H9 (cell line): ENCODE results near the gene JAG2. TPM values are rescaled to one million over a fixed set of nuclear protein-coding genes. Genes with fewer than 3 reads are reported as not detected.

Experiments used
- DNase-seq: peaks from one replicate; pipeline ENCODE4 v3.0.0-alpha.2; 2017
- H2AFZ ChIP-seq: one replicate; pipeline ENCODE4 v1.6.1; 2013; ENCODE audit warnings: mild to moderate bottlenecking, low read length, control low read depth, moderate library complexity
- H2AK5ac ChIP-seq: 2 replicates; pipeline ENCODE4 v1.6.1; 2013; ENCODE audit warnings: low read length, control low read depth, mixed read lengths; ENCODE audit not compliant: insufficient read length
- H2BK120ac ChIP-seq: one replicate; pipeline ENCODE4 v1.6.1; 2013; ENCODE audit warnings: low read depth, mild to moderate bottlenecking, low read length, control low read depth, inconsistent platforms; ENCODE audit not compliant: poor library complexity, severe bottlenecking
- H2BK12ac ChIP-seq: 2 replicates; pipeline ENCODE4 v1.6.1; 2013; ENCODE audit warnings: low read length, control low read depth, mixed read lengths, low read depth; ENCODE audit not compliant: insufficient read length
- H2BK15ac ChIP-seq: 2 replicates; pipeline ENCODE4 v1.6.1; 2013; ENCODE audit warnings: low read depth, low read length, control low read depth
- H2BK20ac ChIP-seq: one replicate; pipeline ENCODE4 v1.6.1; 2013; ENCODE audit warnings: low read depth, mild to moderate bottlenecking, low read length, control low read depth, inconsistent platforms; ENCODE audit not compliant: poor library complexity, severe bottlenecking
- H2BK5ac ChIP-seq: 2 replicates; pipeline ENCODE4 v1.6.1; 2013; ENCODE audit warnings: low read length, control low read depth, mixed read lengths; ENCODE audit not compliant: insufficient read length
- H3K14ac ChIP-seq: 2 replicates; pipeline ENCODE4 v1.6.1; 2013; ENCODE audit warnings: low read length, control low read depth; ENCODE audit not compliant: insufficient read depth
- H3K18ac ChIP-seq: 2 replicates; pipeline ENCODE4 v1.6.1; 2013; ENCODE audit warnings: low read depth, mild to moderate bottlenecking, mixed read lengths, low read length, control low read depth; ENCODE audit not compliant: insufficient read length
- H3K23ac ChIP-seq: 2 replicates; pipeline ENCODE4 v1.6.1; 2013; ENCODE audit warnings: low read length, control low read depth, mixed read lengths, low read depth; ENCODE audit not compliant: insufficient read length
- H3K23me2 ChIP-seq: 2 replicates; pipeline ENCODE4 v1.6.1; 2013; ENCODE audit warnings: low read depth, mild to moderate bottlenecking, mixed read lengths, low read length, control low read depth; ENCODE audit not compliant: insufficient read length, poor library complexity, severe bottlenecking
- H3K27ac ChIP-seq: 2 replicates; pipeline ENCODE4 v1.5.1; 2013; ENCODE audit warnings: low read length, control low read depth, mixed read lengths, low read depth; ENCODE audit not compliant: insufficient read length
- H3K27me3 ChIP-seq: 2 replicates; pipeline ENCODE4 v1.6.1; 2013; ENCODE audit warnings: low read length, control low read depth, inconsistent platforms; ENCODE audit not compliant: insufficient read depth
- H3K4ac ChIP-seq: 2 replicates; pipeline ENCODE4 v1.6.1; 2013; ENCODE audit warnings: low read depth, mild to moderate bottlenecking, control low read depth, inconsistent platforms, low read length, moderate library complexity
- H3K4me1 ChIP-seq: 2 replicates; pipeline ENCODE4 v1.6.1; 2013; ENCODE audit warnings: low read length, control low read depth, inconsistent platforms; ENCODE audit not compliant: insufficient read depth
- H3K4me2 ChIP-seq: 2 replicates; pipeline ENCODE4 v1.6.1; 2013; ENCODE audit warnings: low read length, control low read depth, mixed read lengths; ENCODE audit not compliant: insufficient read length, insufficient read depth
- H3K56ac ChIP-seq: 2 replicates; pipeline ENCODE4 v1.6.1; 2013; ENCODE audit warnings: low read depth, mild to moderate bottlenecking, mixed read lengths, low read length, control low read depth; ENCODE audit not compliant: insufficient read length
- H3K79me1 ChIP-seq: 2 replicates; pipeline ENCODE4 v1.6.1; 2013; ENCODE audit warnings: low read depth, mild to moderate bottlenecking, moderate library complexity, low read length, control low read depth, inconsistent platforms; ENCODE audit not compliant: insufficient read depth, poor library complexity, severe bottlenecking
- H3K79me2 ChIP-seq: 2 replicates; pipeline ENCODE4 v1.6.1; 2013; ENCODE audit warnings: low read length, control low read depth, inconsistent platforms; ENCODE audit not compliant: insufficient read depth
- H3K9ac ChIP-seq: 2 replicates; pipeline ENCODE4 v1.6.1; 2013; ENCODE audit warnings: low read length, control low read depth, mixed read lengths; ENCODE audit not compliant: insufficient read length; ENCODE audit errors: extremely low read depth
- H3K9me3 ChIP-seq: one replicate; pipeline ENCODE4 v1.6.1; 2013; ENCODE audit warnings: low read depth, low read length, inconsistent platforms; ENCODE audit not compliant: control insufficient read depth
- H3T11ph ChIP-seq: one replicate; pipeline ENCODE4 v1.6.1; 2013; ENCODE audit warnings: mild to moderate bottlenecking, low read length, control low read depth, inconsistent platforms
- H4K20me1 ChIP-seq: one replicate; pipeline ENCODE4 v1.6.1; 2013; ENCODE audit not compliant: control insufficient read depth, insufficient read length, insufficient read depth
- H4K5ac ChIP-seq: 2 replicates; pipeline ENCODE4 v1.6.1; 2013; ENCODE audit warnings: low read depth, mild to moderate bottlenecking, mixed read lengths, low read length, control low read depth; ENCODE audit not compliant: insufficient read length
- H4K8ac ChIP-seq: replicated peaks from 2 replicates; pipeline ENCODE4 v1.6.1; 2013; ENCODE audit warnings: low read length, control low read depth, mixed read lengths, low read depth; ENCODE audit not compliant: insufficient read length
- H4K91ac ChIP-seq: 2 replicates; pipeline ENCODE4 v1.6.1; 2013; ENCODE audit warnings: low read depth, mild to moderate bottlenecking, moderate library complexity, mixed read lengths, low read length, control low read depth; ENCODE audit not compliant: insufficient read length
- H3K27ac Mint-ChIP-seq, 3 experiments: 2 replicates in 2 of 3; 3 replicates in 1 of 3; pipeline ENCODE4 v1.8.0; 2020 to 2021; ENCODE audit warnings: mixed read lengths in 3 of 3, mild to moderate bottlenecking in 1 of 3, moderate library complexity in 1 of 3
- H3K27me3 Mint-ChIP-seq: 2 replicates; pipeline ENCODE4 v1.8.0; 2021; ENCODE audit warnings: low read depth, mild to moderate bottlenecking, moderate library complexity, mixed read lengths
- H3K36me3 Mint-ChIP-seq, 3 experiments: 2 replicates in 2 of 3; 3 replicates in 1 of 3; pipeline ENCODE4 v1.8.0; 2020 to 2021; ENCODE audit warnings: low read depth in 3 of 3, mixed read lengths in 3 of 3; ENCODE audit not compliant: insufficient read depth in 1 of 3
- H3K4me1 Mint-ChIP-seq, 2 experiments: 2 replicates each; pipeline ENCODE4 v1.8.0; 2020; ENCODE audit warnings: mixed read lengths in 2 of 2
- H3K4me3 Mint-ChIP-seq, 2 experiments: 2 replicates in 1 of 2; 3 replicates in 1 of 2; pipeline ENCODE4 v1.8.0; 2020 to 2021; ENCODE audit warnings: mild to moderate bottlenecking in 2 of 2, mixed read lengths in 2 of 2, moderate library complexity in 1 of 2
- H3K9me3 Mint-ChIP-seq, 2 experiments: 2 replicates in 1 of 2; 3 replicates in 1 of 2; pipeline ENCODE4 v1.8.0; 2020; ENCODE audit warnings: mild to moderate bottlenecking in 2 of 2, mixed read lengths in 2 of 2, moderate library complexity in 1 of 2
- CTCF ChIP-seq: fragments of 200-600 bp; sonication (generic); conservative IDR thresholded peaks from 3 replicates; pipeline ENCODE4 v1.8.0; 2021; ENCODE audit warnings: antibody characterized with exemption, mild to moderate bottlenecking
- WGBS: extraction: QIAGEN DNeasy Blood & Tissue Kit; methylation state at CpG from one replicate; pipeline ENCODE4 v1.1.7; 2013; ENCODE audit warnings: missing lambda C conversion rate, low lambda C conversion rate, mixed read lengths; ENCODE audit not compliant: insufficient read length; ENCODE audit errors: extremely low coverage; 5-methylcytosine and 5-hydroxymethylcytosine counted together
- total RNA-seq: library from RNA; stranded (reverse); gene quantifications from 2 replicates; pipeline ENCODE4 v1.2.1, GENCODE V29; 2021

The JAG2 gene
- total RNA-seq, 1 experiment from 2014 or later, result 11.4 TPM

GRCh38 chr14:105102361-105102870, 66.2 kb downstream of the JAG2 start:
- no peak for TF ChIP-seq CTCF
- Histone ChIP-seq H3K18ac (no peak overlapping the region), H3K56ac (no peak overlapping the region), H4K20me1 (no peaks in the 10 kb centered on the region), H3K27me3 (no peaks in the 10 kb centered on the region), H3K4ac (no peak overlapping the region), H4K91ac (no peak overlapping the region), H3K23me2 (no peaks in the 10 kb centered on the region), H2BK20ac (no peak overlapping the region), H3K9ac (no peak overlapping the region), H2BK120ac (no peak overlapping the region), H3K79me2 (no peaks in the 10 kb centered on the region), H4K8ac (no peak overlapping the region), H3K4me1 (no peaks in the 10 kb centered on the region), H4K5ac (no peak overlapping the region), H2AFZ (no peak overlapping the region), H3T11ph (no peak overlapping the region), H3K9me3 (peaks cover 11% of the 10 kb centered on the region), H3K79me1 (no peaks in the 10 kb centered on the region), H3K27ac (no peak overlapping the region), H3K4me2 (no peak overlapping the region), H3K23ac (no peak overlapping the region), H3K14ac (no peak overlapping the region), H2BK15ac (no peak overlapping the region), H2BK12ac (no peak overlapping the region), H2BK5ac (no peak overlapping the region), H2AK5ac (no peak overlapping the region)
- no peak for DNase-seq
- Mint-ChIP-seq H3K36me3 (peaks cover 0 to 8% (median 5%) of the 10 kb centered on the region in 3 experiments; a peak in 3 of 7 replicates), H3K4me3 (no peak overlapping the region), H3K27ac (0 out of 7 replicates have a peak overlapping the region, but pooled peaks of 1 of the 3 experiments have one; percentile 21), H3K27me3 (peaks cover 71% of the 10 kb centered on the region), H3K9me3 (peaks cover 31 to 34% of the 10 kb centered on the region in 2 experiments), H3K4me1 (no peaks in the 10 kb centered on the region)
- no CpG with 5 or more reads among the region's 7 CpGs for WGBS
